HFF-Myc (cell line): ENCODE data around the gene MARCO.

ENCODE experiments used
- DNase-seq: peaks from one replicate; pipeline ENCODE4 v3.0.0-alpha.2; 2011; ENCODE audit warnings: low read depth; ENCODE audit errors: extremely low read depth
- H3K4me3 ChIP-seq: replicated peaks from 2 replicates; pipeline ENCODE4 v1.5.1; 2011; ENCODE audit warnings: low read depth, mild to moderate bottlenecking, control low read depth, low read length
- TF ChIP-seq, protein P1 (sequence below): IDR thresholded peaks from 2 replicates; pipeline ENCODE4 v1.5.1; 2012; ENCODE audit warnings: mild to moderate bottlenecking, low read depth, low read length, control low read depth; ENCODE audit errors: missing control alignments

Gene MARCO

DNA sequence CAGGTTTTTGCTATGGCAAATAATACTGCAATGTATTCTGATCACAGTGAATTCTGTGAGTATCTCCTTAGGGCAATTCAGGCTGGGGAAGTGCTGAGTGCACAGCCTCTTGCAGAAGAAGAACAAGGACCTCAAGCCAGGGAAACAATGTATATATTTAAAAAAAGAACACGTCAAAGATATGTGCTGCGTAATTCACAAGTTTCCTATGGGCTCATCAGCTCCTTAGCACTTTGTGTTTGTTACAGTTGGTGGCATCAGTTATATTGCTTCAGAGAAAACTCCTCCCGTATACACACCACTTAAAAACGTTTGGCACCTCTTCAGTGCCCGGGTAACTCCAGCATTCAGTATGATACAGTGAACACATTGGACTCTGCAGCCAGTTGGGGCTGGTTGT, 16.5 kb upstream of the MARCO start:
- DNase-seq: no peak
- no peak overlapping the region for H3K4me3 ChIP-seq
- TF ChIP-seq, protein P1, sequence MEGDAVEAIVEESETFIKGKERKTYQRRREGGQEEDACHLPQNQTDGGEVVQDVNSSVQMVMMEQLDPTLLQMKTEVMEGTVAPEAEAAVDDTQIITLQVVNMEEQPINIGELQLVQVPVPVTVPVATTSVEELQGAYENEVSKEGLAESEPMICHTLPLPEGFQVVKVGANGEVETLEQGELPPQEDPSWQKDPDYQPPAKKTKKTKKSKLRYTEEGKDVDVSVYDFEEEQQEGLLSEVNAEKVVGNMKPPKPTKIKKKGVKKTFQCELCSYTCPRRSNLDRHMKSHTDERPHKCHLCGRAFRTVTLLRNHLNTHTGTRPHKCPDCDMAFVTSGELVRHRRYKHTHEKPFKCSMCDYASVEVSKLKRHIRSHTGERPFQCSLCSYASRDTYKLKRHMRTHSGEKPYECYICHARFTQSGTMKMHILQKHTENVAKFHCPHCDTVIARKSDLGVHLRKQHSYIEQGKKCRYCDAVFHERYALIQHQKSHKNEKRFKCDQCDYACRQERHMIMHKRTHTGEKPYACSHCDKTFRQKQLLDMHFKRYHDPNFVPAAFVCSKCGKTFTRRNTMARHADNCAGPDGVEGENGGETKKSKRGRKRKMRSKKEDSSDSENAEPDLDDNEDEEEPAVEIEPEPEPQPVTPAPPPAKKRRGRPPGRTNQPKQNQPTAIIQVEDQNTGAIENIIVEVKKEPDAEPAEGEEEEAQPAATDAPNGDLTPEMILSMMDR: no peak

DNA sequence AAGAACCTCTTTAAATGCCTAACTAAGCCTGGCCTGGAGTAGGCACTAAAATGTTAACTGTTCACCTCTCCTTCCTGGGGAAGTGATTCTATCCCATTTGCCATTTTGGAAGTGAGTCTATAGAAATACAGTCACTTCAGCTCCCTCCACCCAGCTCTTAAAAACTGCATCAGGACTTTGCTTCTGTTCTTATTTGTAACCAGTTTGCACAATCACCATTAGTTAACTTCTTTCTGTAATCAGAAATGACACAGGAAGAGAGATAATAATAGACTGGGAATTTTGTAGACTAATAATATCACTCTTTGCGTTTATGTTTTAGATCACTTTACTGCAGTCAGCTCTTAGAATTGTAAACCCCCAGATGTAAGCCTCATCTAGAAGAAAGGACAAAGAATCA, 16.0 kb upstream of the MARCO start:
- H3K4me3 ChIP-seq: no peak overlapping the region
- DNase-seq: no peak
- TF ChIP-seq, protein P1: no peak

DNA sequence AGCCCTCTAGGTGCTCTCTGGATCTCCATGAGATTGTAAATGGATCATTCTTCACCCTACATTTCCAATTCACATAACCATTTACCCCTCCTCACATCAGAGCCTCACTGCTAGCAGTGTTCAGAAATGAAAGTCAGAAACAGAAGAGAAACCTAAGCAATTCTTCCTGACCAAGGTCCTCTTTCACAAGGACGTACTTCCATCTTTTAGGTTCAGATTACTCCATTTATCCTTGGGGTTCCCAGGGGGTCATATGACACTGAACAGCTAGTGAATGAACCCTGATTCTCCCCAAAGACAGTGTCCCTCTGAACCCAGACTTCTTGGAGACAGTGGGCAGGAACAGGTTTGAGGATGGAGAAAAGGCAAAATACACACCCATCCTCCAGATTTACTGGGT, 12.9 kb upstream of the MARCO start:
- TF ChIP-seq, protein P1: no peak
- no peak overlapping the region for H3K4me3 ChIP-seq
- no peak for DNase-seq

DNA sequence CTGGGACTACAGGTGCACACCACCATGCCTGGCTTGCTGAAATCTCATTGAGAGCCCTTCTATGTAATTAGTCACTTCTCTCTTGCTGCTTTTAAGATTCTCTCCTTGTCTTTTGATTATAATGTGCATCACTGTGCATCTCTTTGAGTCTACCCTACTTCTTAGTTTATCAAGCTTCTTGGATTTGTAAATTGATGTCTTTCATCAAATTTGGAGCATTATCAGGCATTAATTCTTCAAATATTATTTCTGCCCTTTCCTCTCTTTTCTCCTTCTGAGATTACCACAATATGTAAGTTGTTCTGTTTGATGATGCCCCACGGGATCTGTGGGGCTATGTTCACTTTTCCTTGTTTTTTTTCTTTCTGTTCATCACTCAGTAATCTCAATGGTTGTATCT, 9.0 kb upstream of the MARCO start:
- no peak for DNase-seq
- H3K4me3 ChIP-seq: no peak overlapping the region
- TF ChIP-seq, protein P1: no peak

DNA sequence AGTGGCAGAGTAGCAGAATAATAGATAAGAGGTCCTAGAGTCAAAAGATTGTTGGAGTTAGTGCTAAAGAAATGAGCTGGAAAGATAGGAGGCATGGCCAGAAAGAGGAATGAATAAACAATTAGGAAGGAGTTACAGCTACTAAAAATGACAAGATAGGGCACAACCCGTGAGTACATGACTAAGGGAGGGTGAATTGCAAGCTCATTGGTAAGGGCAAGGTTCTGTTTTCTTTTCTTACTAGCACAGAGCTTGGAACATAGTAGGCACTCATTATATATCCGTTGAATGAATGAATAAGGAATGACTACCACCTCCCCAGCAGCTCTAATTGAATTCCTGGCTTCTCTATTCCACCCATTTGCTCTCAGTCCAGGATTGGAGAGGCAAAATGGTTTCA, 5.7 kb upstream of the MARCO start:
- TF ChIP-seq, protein P1: no peak
- no peak for DNase-seq
- no peak overlapping the region for H3K4me3 ChIP-seq

DNA sequence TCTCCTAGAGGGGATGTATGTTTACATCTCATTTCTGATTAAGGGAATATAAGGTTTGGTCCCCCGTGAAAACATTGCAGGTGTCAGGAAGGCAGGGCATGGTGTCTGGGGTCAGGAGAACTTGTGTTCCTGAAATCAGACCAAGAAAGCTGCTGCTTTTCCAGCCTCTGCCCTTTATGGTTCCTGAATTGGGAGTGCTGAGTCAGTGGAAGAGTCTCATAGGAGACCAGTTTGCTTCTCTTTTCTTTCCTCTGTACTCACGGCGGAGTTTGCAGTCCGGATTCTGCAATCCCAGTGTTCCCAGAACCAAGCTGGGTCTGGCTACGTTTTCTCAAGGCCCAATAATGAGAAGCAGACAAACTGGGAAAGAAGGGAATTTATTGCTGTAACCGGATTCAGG, 5.1 kb upstream of the MARCO start:
- TF ChIP-seq, protein P1: no peak
- H3K4me3 ChIP-seq: no peak overlapping the region
- DNase-seq: no peak

DNA sequence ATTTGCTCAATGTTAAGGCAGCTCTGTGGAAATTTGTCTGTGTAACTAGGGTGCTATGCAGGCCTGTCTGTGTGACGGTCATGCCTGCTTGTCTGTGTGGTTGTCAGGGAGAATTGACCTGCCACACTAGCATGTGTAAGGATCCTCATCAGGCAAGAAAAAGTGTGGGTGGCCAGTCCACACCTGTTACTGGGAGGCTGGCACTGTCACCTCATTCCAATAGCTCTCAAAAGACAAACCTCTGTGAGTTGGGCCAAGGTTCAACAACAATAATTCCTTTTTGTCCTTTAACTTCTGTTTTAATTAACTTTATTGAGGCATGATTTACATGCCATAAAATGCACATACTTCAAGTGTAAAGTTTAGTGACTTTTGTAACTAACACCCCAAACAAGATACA, 4.2 kb upstream of the MARCO start:
- DNase-seq: no peak
- no peak overlapping the region for H3K4me3 ChIP-seq
- TF ChIP-seq, protein P1: no peak
